ENCODE results near the gene STAT3. TPM values are rescaled to one million over a fixed set of nuclear protein-coding genes. Genes with fewer than 3 reads are reported as not detected.

Gene STAT3
- total RNA-seq, 1 donor, result 206 TPM

GRCh38 chr17:42338427-42338985, 49.7 kb downstream of the STAT3 start:
- peak overlapping the region; percentile 53 for H3K27ac ChIP-seq (ENCODE audit: low read depth, low read length)

GRCh38 chr17:42337442-42337841, 50.8 kb downstream of the STAT3 start:
- Histone ChIP-seq H3K4me1 (ENCODE audit: insufficient read depth, low read length) (peaks cover 14% of the 10 kb centered on the region), H3K27me3 (ENCODE audit: insufficient read depth, low read length) (no peaks in the 10 kb centered on the region), H2AFZ (ENCODE audit: low read length) (no peak overlapping the region), H3K4me2 (ENCODE audit: insufficient read depth, low read length) (no peak overlapping the region), H3K4me3 (ENCODE audit: insufficient read depth, low read length) (no peak overlapping the region), H4K20me1 (ENCODE audit: insufficient read depth, low read length) (peaks cover 19% of the 10 kb centered on the region), H3K79me2 (ENCODE audit: insufficient read depth, low read length) (peaks cover 13% of the 10 kb centered on the region), H3K27ac (ENCODE audit: low read depth, low read length) (peak overlapping the region; percentile 61), H3K9me3 (ENCODE audit: low read depth, low read length) (no peaks in the 10 kb centered on the region), H3K36me3 (ENCODE audit: insufficient read depth, low read length) (peaks cover 75% of the 10 kb centered on the region)
- DNase-seq (ENCODE audit: insufficient read length, low spot score, missing footprints), result peak; percentile 75
- no peak for TF ChIP-seq CTCF (IDR thresholded peaks at IDR 0.05; ENCODE audit: extremely low read depth, low read depth, low read length)

More at GRCh38 chr17:42338427-42338985, 49.7 kb downstream of the STAT3 start:
- no peak for TF ChIP-seq CTCF (IDR thresholded peaks at IDR 0.05; ENCODE audit: extremely low read depth, low read depth, low read length)
- Histone ChIP-seq H3K79me2 (ENCODE audit: insufficient read depth, low read length) (peaks cover 13% of the 10 kb centered on the region), H3K4me2 (ENCODE audit: insufficient read depth, low read length) (no peak overlapping the region), H3K36me3 (ENCODE audit: insufficient read depth, low read length) (peaks cover 75% of the 10 kb centered on the region), H3K4me1 (ENCODE audit: insufficient read depth, low read length) (peaks cover 20% of the 10 kb centered on the region), H3K9me3 (ENCODE audit: low read depth, low read length) (no peaks in the 10 kb centered on the region), H2AFZ (ENCODE audit: low read length) (no peak overlapping the region), H3K4me3 (ENCODE audit: insufficient read depth, low read length) (no peak overlapping the region), H3K27me3 (ENCODE audit: insufficient read depth, low read length) (no peaks in the 10 kb centered on the region), H4K20me1 (ENCODE audit: insufficient read depth, low read length) (peaks cover 19% of the 10 kb centered on the region)
- DNase-seq (ENCODE audit: insufficient read length, low spot score, missing footprints), result no peak

- Histone ChIP-seq H3K4me1 (ENCODE audit: insufficient read depth, low read length) (peaks cover 14% of the 10 kb centered on the region), H3K36me3 (ENCODE audit: insufficient read depth, low read length) (peaks cover 69% of the 10 kb centered on the region), H3K79me2 (ENCODE audit: insufficient read depth, low read length) (peaks cover 4% of the 10 kb centered on the region), H3K4me2 (ENCODE audit: insufficient read depth, low read length) (no peak overlapping the region), H3K9me3 (ENCODE audit: low read depth, low read length) (no peaks in the 10 kb centered on the region), H4K20me1 (ENCODE audit: insufficient read depth, low read length) (peaks cover 11% of the 10 kb centered on the region), H3K4me3 (ENCODE audit: insufficient read depth, low read length) (no peak overlapping the region), H3K27me3 (ENCODE audit: insufficient read depth, low read length) (no peaks in the 10 kb centered on the region), H3K27ac (ENCODE audit: low read depth, low read length) (peak overlapping the region; percentile 67), H2AFZ (ENCODE audit: low read length) (no peak overlapping the region)
- TF ChIP-seq CTCF (IDR thresholded peaks at IDR 0.05; ENCODE audit: extremely low read depth, low read depth, low read length), result peak; percentile 32
- peak; percentile 75 for DNase-seq (ENCODE audit: insufficient read length, low spot score, missing footprints)
These were observed 53.6 kb downstream of the STAT3 start for GRCh38 chr17:42334677-42335076.

GRCh38 chr17:42333053-42333452, 55.2 kb downstream of the STAT3 start:
- peaks cover 67% of the 10 kb centered on the region for H3K36me3 ChIP-seq (ENCODE audit: insufficient read depth, low read length)
- no peak for DNase-seq (ENCODE audit: insufficient read length, low spot score, missing footprints)

More at GRCh38 chr17:42333053-42333452, 55.2 kb downstream of the STAT3 start:
- Histone ChIP-seq H3K27ac (ENCODE audit: low read depth, low read length) (no peak overlapping the region), H3K4me2 (ENCODE audit: insufficient read depth, low read length) (no peak overlapping the region), H2AFZ (ENCODE audit: low read length) (no peak overlapping the region), H4K20me1 (ENCODE audit: insufficient read depth, low read length) (peaks cover 5% of the 10 kb centered on the region), H3K4me1 (ENCODE audit: insufficient read depth, low read length) (peaks cover 21% of the 10 kb centered on the region), H3K4me3 (ENCODE audit: insufficient read depth, low read length) (no peak overlapping the region), H3K9me3 (ENCODE audit: low read depth, low read length) (no peaks in the 10 kb centered on the region), H3K79me2 (ENCODE audit: insufficient read depth, low read length) (no peaks in the 10 kb centered on the region), H3K27me3 (ENCODE audit: insufficient read depth, low read length) (no peaks in the 10 kb centered on the region)
- no peak for TF ChIP-seq CTCF (IDR thresholded peaks at IDR 0.05; ENCODE audit: extremely low read depth, low read depth, low read length)

Measured in osteoblast (primary cell).